ENCODE measurements around the gene RAB11FIP3. TPM values are rescaled to one million over a fixed set of nuclear protein-coding genes. Genes with fewer than 3 reads are reported as not detected.

Gene RAB11FIP3
- total and polyA plus RNA-seq, 10 donors = 12.3 to 52.7 (median 35.5) TPM

DNA sequence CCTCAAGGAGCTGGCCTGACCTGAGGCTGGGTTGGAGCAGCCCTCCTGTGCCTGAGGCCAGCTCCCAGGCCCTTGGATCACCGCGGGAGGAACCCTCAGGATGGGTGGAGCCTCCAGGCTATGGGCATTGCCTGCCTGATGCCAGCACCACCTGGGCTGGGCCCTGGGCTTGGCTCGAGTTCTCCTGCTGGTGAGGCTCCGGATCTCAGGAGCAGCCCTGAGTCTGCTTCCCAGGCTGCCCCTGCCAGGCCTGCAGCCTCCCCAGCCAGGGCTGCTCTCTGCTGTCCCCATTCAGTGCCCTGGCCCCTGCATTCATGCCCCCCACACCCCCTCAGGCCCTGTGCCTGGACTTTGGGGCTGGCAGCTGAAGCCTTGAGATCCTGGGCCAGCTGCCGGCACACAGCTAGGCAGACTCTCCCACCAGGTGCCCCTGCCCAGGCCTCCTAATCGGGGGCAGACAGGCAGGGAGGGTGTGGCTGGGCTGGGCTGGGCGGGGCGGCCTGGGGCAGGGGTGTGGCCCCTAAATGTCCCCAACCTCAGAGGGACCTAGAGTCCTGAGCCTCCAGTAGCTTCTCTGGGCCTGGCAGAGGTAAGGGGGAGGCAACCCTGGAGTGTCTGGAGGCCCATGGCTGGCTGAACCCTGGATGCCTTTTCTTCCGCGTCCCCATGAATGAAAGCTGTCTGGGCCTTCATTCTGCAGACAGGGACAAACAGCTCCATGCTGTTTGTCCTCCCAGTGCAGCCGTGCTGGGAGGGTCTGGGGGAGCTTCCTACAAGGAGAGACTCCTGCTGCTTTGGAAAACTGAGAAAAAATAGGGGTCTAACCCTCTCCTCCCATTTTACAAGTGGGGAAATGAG is 143.2 kb downstream of the RAB11FIP3 start:
- peak overlapping the region; percentile 77 to 88 (median 86) for H3K27ac ChIP-seq
- no peak for DNase-seq
- H3K4me1 ChIP-seq = peaks cover 39 to 82% (median 51%) of the 10 kb centered on the region in 6 donors
- TF ChIP-seq CTCF (IDR thresholded peaks at IDR 0.05 in 8 of 11, conservative IDR thresholded peaks at IDR 0.05 in 3 of 11) = no peak
- TF ChIP-seq POLR2AphosphoS5 (IDR thresholded peaks at IDR 0.05) = no peak
- TF ChIP-seq POLR2A (IDR thresholded peaks at IDR 0.05) = no peak
- H3K27me3 ChIP-seq (replicated peaks in 1 of 7) = no peaks in the 10 kb centered on the region
- H3K36me3 ChIP-seq = peaks cover 0 to 18% (median 0%) of the 10 kb centered on the region in 6 donors
- WGBS, 5 donors = 64 to 87% (median 78%) methylated on average over 5 to 11 of the region's 11 CpGs
- H3K4me3 ChIP-seq = peak overlapping the region in 5 of 8 donors; percentile 90 to 99 (median 95)
- intact Hi-C loops (cut with DNase I; ENCODE audit: low total_unique reads) = no loop called here
- H3K9me3 ChIP-seq = no peaks in the 10 kb centered on the region

- peak; percentile 92 for DNase-seq
- 1 to 6% (median 2%) methylated on average over 28 to 87 of the region's 87 CpGs for WGBS, 5 donors
- H3K27ac ChIP-seq = peak within 1 kb of the TSS; percentile 77 to 88 (median 86)
These were observed 144.2 kb downstream of the RAB11FIP3 start, which contains the start of gene PIGQ for GRCh38 chr16:569445-570254. PIGQ (plus strand) TSS chr16:569968; CDS start chr16:574075, 4,107 bp downstream.

More at GRCh38 chr16:569445-570254, 144.2 kb downstream of the RAB11FIP3 start, which contains the start of gene PIGQ:
- peaks cover 0 to 29% (median 6%) of the 10 kb centered on the region in 6 donors for H3K36me3 ChIP-seq
- TF ChIP-seq CTCF (IDR thresholded peaks at IDR 0.05 in 8 of 11, conservative IDR thresholded peaks at IDR 0.05 in 3 of 11) (no peak), POLR2A (IDR thresholded peaks at IDR 0.05) (no peak), POLR2AphosphoS5 (IDR thresholded peaks at IDR 0.05) (peak in 2 of 3 donors; percentile 49 to 65)
- H3K4me3 ChIP-seq = peak within 1 kb of the TSS; percentile 78 to 99 (median 94)
- H3K27me3 ChIP-seq (replicated peaks in 1 of 7) = no peaks in the 10 kb centered on the region
- intact Hi-C loops (cut with DNase I; ENCODE audit: low total_unique reads) = no loop called here
- H3K9me3 ChIP-seq = no peaks in the 10 kb centered on the region
- peaks cover 39 to 82% (median 51%) of the 10 kb centered on the region in 6 donors for H3K4me1 ChIP-seq

Small RNAs within 50 kb of the gene (microRNA-seq; reads per million reads assigned to microRNA genes)
- 3.4 to 8.7 (median 4.6) reads per million in 3 donors for gene MIR3176
- gene MIR5587 = 0 to 1.1 (median 0) reads per million in 3 donors

Small RNAs within 50 kb of the gene (small RNA-seq; reads per million reads assigned to genes)
- gene MIR3176 (0.12 to 1.7 (median 0.54) reads per million in 4 donors), gene MIR5587 (0 reads per million in 4 donors), gene RF00019 (0 reads per million in 4 donors), gene Z98883.1 (0 reads per million in 4 donors)

Other genes with a start within 250 kb of the RAB11FIP3 start
- over 10,000 TPM in 1 of 7 donors, 1,000 to 10,000 TPM in 4, 100 to 1,000 TPM in 2; 276 to 25,333 (median 6,594) TPM for gene HBA1, start 249.0 kb upstream of the RAB11FIP3 start, total RNA-seq
- 1,000 to 10,000 TPM in 1 of 3 donors, 100 to 1,000 TPM in 1, 10 to 100 TPM in 1; 77.8 to 2,221 (median 120) TPM for gene HBA1, start 249.0 kb upstream of the RAB11FIP3 start, polyA plus RNA-seq
- 1 to 10 TPM in 4 of 7 donors, not detected in 3; 1.0 to 7.4 (median 6.6) TPM for gene HBQ1, start 245.2 kb upstream of the RAB11FIP3 start, total RNA-seq
- 10 to 100 TPM in 1 of 3 donors, under 1 TPM in 2; 0.41 to 11.3 (median 0.62) TPM for gene HBQ1, start 245.2 kb upstream of the RAB11FIP3 start, polyA plus RNA-seq
- gene LUC7L, start 196.2 kb upstream of the RAB11FIP3 start, total RNA-seq = 100 to 1,000 TPM in 5 of 7 donors, 10 to 100 TPM in 2; 76.7 to 158 (median 105) TPM
- 100 to 1,000 TPM; 110 to 318 (median 282) TPM for gene LUC7L, start 196.2 kb upstream of the RAB11FIP3 start, polyA plus RNA-seq
- gene FAM234A, start 190.8 kb upstream of the RAB11FIP3 start, total RNA-seq = 10 to 100 TPM; 32.2 to 63.1 (median 42.5) TPM
- gene FAM234A, start 190.8 kb upstream of the RAB11FIP3 start, polyA plus RNA-seq = 10 to 100 TPM; 13.0 to 25.9 (median 13.1) TPM
- gene RGS11, start 149.7 kb upstream of the RAB11FIP3 start, total RNA-seq = 1 to 10 TPM; 1.0 to 5.4 (median 2.6) TPM
- 1 to 10 TPM in 2 of 3 donors, under 1 TPM in 1; 0.79 to 5.2 (median 1.9) TPM for gene RGS11, start 149.7 kb upstream of the RAB11FIP3 start, polyA plus RNA-seq
- not detected for gene ARHGDIG, start 145.1 kb upstream of the RAB11FIP3 start, total RNA-seq
- gene ARHGDIG, start 145.1 kb upstream of the RAB11FIP3 start, polyA plus RNA-seq = under 1 TPM; 0.23 to 0.99 (median 0.26) TPM
- 1 to 10 TPM in 1 of 7 donors, under 1 TPM in 2, not detected in 4; 0.28 to 1.1 (median 0.39) TPM for gene PDIA2, start 142.5 kb upstream of the RAB11FIP3 start, total RNA-seq
- 1 to 10 TPM in 2 of 3 donors, under 1 TPM in 1; 0.67 to 2.4 (median 1.4) TPM for gene PDIA2, start 142.5 kb upstream of the RAB11FIP3 start, polyA plus RNA-seq
- 10 to 100 TPM; 22.6 to 27.3 (median 24.8) TPM for gene AXIN1, start 72.9 kb upstream of the RAB11FIP3 start, total RNA-seq
- 10 to 100 TPM; 12.9 to 22.7 (median 13.6) TPM for gene AXIN1, start 72.9 kb upstream of the RAB11FIP3 start, polyA plus RNA-seq
- gene MRPL28, start 55.1 kb upstream of the RAB11FIP3 start, total RNA-seq = 10 to 100 TPM; 38.0 to 64.1 (median 48.0) TPM
- 100 to 1,000 TPM in 1 of 3 donors, 10 to 100 TPM in 2; 85.0 to 108 (median 85.7) TPM for gene MRPL28, start 55.1 kb upstream of the RAB11FIP3 start, polyA plus RNA-seq
- 10 to 100 TPM; 35.7 to 63.2 (median 51.0) TPM for gene PGAP6, start 43.7 kb upstream of the RAB11FIP3 start, total RNA-seq
- gene PGAP6, start 43.7 kb upstream of the RAB11FIP3 start, polyA plus RNA-seq = 10 to 100 TPM; 19.5 to 40.6 (median 32.2) TPM
- 10 to 100 TPM; 27.3 to 71.4 (median 50.0) TPM for gene NME4, start 28.4 kb upstream of the RAB11FIP3 start, total RNA-seq
- gene NME4, start 28.4 kb upstream of the RAB11FIP3 start, polyA plus RNA-seq = 10 to 100 TPM; 43.4 to 75.8 (median 67.7) TPM
- 10 to 100 TPM in 5 of 7 donors, 1 to 10 TPM in 2; 8.9 to 14.8 (median 11.7) TPM for gene DECR2, start 23.8 kb upstream of the RAB11FIP3 start, total RNA-seq
- 10 to 100 TPM in 2 of 3 donors, 1 to 10 TPM in 1; 9.1 to 19.5 (median 14.1) TPM for gene DECR2, start 23.8 kb upstream of the RAB11FIP3 start, polyA plus RNA-seq
- 10 to 100 TPM; 48.1 to 71.7 (median 63.9) TPM for gene CAPN15, start 102.1 kb downstream of the RAB11FIP3 start, total RNA-seq
- gene CAPN15, start 102.1 kb downstream of the RAB11FIP3 start, polyA plus RNA-seq = 10 to 100 TPM; 25.8 to 65.0 (median 36.4) TPM
- gene PRR35, start 134.7 kb downstream of the RAB11FIP3 start, total RNA-seq = not detected
- gene PRR35, start 134.7 kb downstream of the RAB11FIP3 start, polyA plus RNA-seq = not detected
- gene NHLRC4, start 141.4 kb downstream of the RAB11FIP3 start, total RNA-seq = 1 to 10 TPM; 1.5 to 8.8 (median 4.5) TPM
- gene NHLRC4, start 141.4 kb downstream of the RAB11FIP3 start, polyA plus RNA-seq = 1 to 10 TPM; 2.7 to 4.7 (median 3.6) TPM
- gene PIGQ, start 144.3 kb downstream of the RAB11FIP3 start, total RNA-seq = 10 to 100 TPM; 36.1 to 42.7 (median 39.2) TPM
- gene PIGQ, start 144.3 kb downstream of the RAB11FIP3 start, polyA plus RNA-seq = 10 to 100 TPM; 20.7 to 70.5 (median 42.2) TPM
- gene RAB40C, start 164.4 kb downstream of the RAB11FIP3 start, total RNA-seq = 10 to 100 TPM; 12.9 to 21.6 (median 15.3) TPM
- gene RAB40C, start 164.4 kb downstream of the RAB11FIP3 start, polyA plus RNA-seq = 10 to 100 TPM in 2 of 3 donors, 1 to 10 TPM in 1; 8.1 to 20.9 (median 11.0) TPM
- 1 to 10 TPM in 3 of 7 donors, under 1 TPM in 4; 0.49 to 1.5 (median 0.95) TPM for gene WFIKKN1, start 205.3 kb downstream of the RAB11FIP3 start, total RNA-seq
- gene WFIKKN1, start 205.3 kb downstream of the RAB11FIP3 start, polyA plus RNA-seq = 1 to 10 TPM in 1 of 3 donors, under 1 TPM in 2; 0.15 to 1.8 (median 0.30) TPM
- gene METTL26, start 210.7 kb downstream of the RAB11FIP3 start, total RNA-seq = 10 to 100 TPM; 39.6 to 78.4 (median 46.0) TPM
- gene METTL26, start 210.7 kb downstream of the RAB11FIP3 start, polyA plus RNA-seq = 100 to 1,000 TPM; 114 to 165 (median 133) TPM
- 10 to 100 TPM; 23.6 to 45.8 (median 36.1) TPM for gene MCRIP2, start 216.2 kb downstream of the RAB11FIP3 start, total RNA-seq
- 100 to 1,000 TPM in 1 of 3 donors, 10 to 100 TPM in 2; 56.5 to 106 (median 80.8) TPM for gene MCRIP2, start 216.2 kb downstream of the RAB11FIP3 start, polyA plus RNA-seq
- gene WDR90, start 223.7 kb downstream of the RAB11FIP3 start, total RNA-seq = 10 to 100 TPM in 6 of 7 donors, 1 to 10 TPM in 1; 7.9 to 30.2 (median 16.7) TPM
- gene WDR90, start 223.7 kb downstream of the RAB11FIP3 start, polyA plus RNA-seq = 10 to 100 TPM; 10.3 to 25.1 (median 22.1) TPM
- gene RHOT2, start 242.5 kb downstream of the RAB11FIP3 start, total RNA-seq = 100 to 1,000 TPM in 5 of 7 donors, 10 to 100 TPM in 2; 71.3 to 152 (median 131) TPM
- gene RHOT2, start 242.5 kb downstream of the RAB11FIP3 start, polyA plus RNA-seq = 100 to 1,000 TPM; 139 to 309 (median 245) TPM

Measured in spleen (tissue), 11 donors.